Activated T-helper 2 cell treated with anti-CD3 and anti-CD28 coated beads, Interferon-gamma antibody, Interleukin-2, Interleukin-4, amounts not matched to agents 10 μg/mL and 5 μg/mL and 100 μg/mL, durations not matched to agents 14 hours and 24 hours and 36 hours (primary cell): ENCODE data around the gene FAM3D. TPM values are rescaled to one million over a fixed set of nuclear protein-coding genes. Genes with fewer than 3 reads are reported as not detected.
"Not testable (repeated sequence)": the region's sequence is repeated elsewhere in the genome, so short reads cannot be mapped to it uniquely, and the experiment has no call there.

Source experiments
- DNase-seq: peaks from one replicate; pipeline ENCODE4 v3.0.0; 2021; ENCODE audit warnings: low spot score
- H3K27ac Mint-ChIP-seq: one replicate; pipeline ENCODE4 v1.8.0; 2021; ENCODE audit warnings: mixed read lengths
- H3K27me3 Mint-ChIP-seq: one replicate; pipeline ENCODE4 v1.8.0; 2021; ENCODE audit warnings: low read depth, mixed read lengths
- H3K36me3 Mint-ChIP-seq: one replicate; pipeline ENCODE4 v1.8.0; 2021; ENCODE audit warnings: low read depth, mixed read lengths
- H3K4me1 Mint-ChIP-seq: one replicate; pipeline ENCODE4 v1.8.0; 2021; ENCODE audit warnings: low read depth, mixed read lengths
- H3K4me3 Mint-ChIP-seq: one replicate; pipeline ENCODE4 v1.8.0; 2021; ENCODE audit warnings: low read depth, mild to moderate bottlenecking, moderate library complexity, mixed read lengths
- H3K9me3 Mint-ChIP-seq: one replicate; pipeline ENCODE4 v1.8.0; 2021; ENCODE audit warnings: mixed read lengths
- intact Hi-C: fragments of 100-400 bp; cut with micrococcal nuclease; formaldehyde crosslinking; loops from one replicate; pipeline ENCODE4 v1.15.1; 2023
- total RNA-seq: library from RNA; stranded (reverse); gene quantifications from 2 replicates; pipeline ENCODE4 v1.2.3, GENCODE V29; 2022

The FAM3D gene
- not detected in 2 replicates for total RNA-seq

DNA sequence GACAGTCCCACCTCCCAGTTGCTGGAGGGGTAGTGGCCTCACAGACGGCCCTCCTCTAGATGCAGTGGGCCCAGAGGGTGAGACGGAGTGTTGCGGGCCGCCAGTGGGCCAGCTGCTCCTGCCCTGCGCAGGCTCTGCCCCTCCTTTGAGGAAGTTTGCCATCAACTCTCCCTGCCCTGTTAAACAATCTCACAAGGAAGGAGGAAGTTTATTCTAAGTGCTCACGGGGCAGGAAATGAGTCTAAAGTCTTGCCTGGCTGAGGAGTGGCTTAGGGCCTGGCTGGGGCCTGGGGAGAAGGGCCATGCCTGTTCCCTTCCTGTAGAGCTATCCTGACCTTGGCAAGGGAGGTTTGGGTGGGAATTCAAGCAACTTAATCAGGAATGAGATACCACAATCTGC is at the start of gene FAM3D:
FAM3D (minus strand) TSS at position 92 of the 400 bp plus-strand sequence. CDS start 11,211 bp downstream, outside the sequence.
- DNase-seq: no peak
- intact Hi-C loops: no loop called here
- no peaks in the 10 kb centered on the region for H3K4me1 Mint-ChIP-seq
- H3K9me3 Mint-ChIP-seq: no peaks in the 10 kb centered on the region
- H3K27me3 Mint-ChIP-seq: no peaks in the 10 kb centered on the region
- H3K27ac Mint-ChIP-seq: no peak within 1 kb of the TSS
- no peak within 1 kb of the TSS for H3K4me3 Mint-ChIP-seq
- H3K36me3 Mint-ChIP-seq: no peaks in the 10 kb centered on the region

GRCh38 chr3:58713715-58714401 is 47.3 kb upstream of the FAM3D start:
- H3K9me3 Mint-ChIP-seq: no peaks in the 10 kb centered on the region
- H3K36me3 Mint-ChIP-seq: no peaks in the 10 kb centered on the region
- intact Hi-C loops: no loop called here
- H3K27me3 Mint-ChIP-seq: no peaks in the 10 kb centered on the region
- H3K27ac Mint-ChIP-seq: no peak overlapping the region
- DNase-seq: no peak
- no peaks in the 10 kb centered on the region for H3K4me1 Mint-ChIP-seq
- no peak overlapping the region for H3K4me3 Mint-ChIP-seq

DNA sequence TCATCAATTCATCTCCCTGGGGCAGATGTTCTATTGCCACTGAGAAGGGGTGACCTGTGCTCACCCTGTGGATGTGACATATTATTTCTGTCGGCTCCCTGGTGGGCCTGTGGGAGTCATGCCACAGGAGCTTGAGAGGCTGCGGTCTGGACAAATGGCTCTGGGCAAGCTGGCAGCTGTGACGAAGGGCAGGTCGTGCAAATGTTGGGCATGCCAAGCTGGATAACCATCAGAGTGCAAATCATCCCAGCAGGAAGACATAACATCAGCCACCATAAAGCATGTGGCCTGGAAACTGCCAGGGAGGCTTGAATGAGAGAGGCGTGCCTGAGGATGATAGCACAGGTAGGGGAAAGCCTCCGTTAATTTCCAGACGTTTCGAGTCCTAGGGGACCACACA is 45.3 kb upstream of the FAM3D start:
- H3K4me1 Mint-ChIP-seq: no peaks in the 10 kb centered on the region
- H3K9me3 Mint-ChIP-seq: no peaks in the 10 kb centered on the region
- H3K27me3 Mint-ChIP-seq: peaks cover 3% of the 10 kb centered on the region
- intact Hi-C loops: no loop called here
- no peak for DNase-seq
- no peak overlapping the region for H3K27ac Mint-ChIP-seq
- no peak overlapping the region for H3K4me3 Mint-ChIP-seq
- no peaks in the 10 kb centered on the region for H3K36me3 Mint-ChIP-seq

DNA sequence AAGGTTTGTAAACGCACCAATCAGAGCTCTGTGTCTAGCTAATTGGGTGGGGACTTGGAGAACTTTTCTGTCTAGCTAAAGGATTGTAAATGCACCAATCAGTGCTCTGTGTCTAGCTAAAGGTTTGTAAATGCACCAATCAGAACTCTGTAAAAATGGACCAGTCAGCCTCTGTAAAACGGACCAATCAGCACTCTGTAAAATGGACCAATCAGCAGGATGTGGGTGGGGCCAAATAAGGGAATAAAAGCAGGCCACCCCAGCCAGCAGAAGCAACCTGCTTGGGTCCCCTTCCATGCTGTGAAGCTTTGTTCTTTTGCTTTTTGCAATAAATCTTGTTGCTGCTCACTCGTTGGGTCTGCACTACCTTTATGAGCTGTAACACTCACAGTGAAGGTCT is 42.4 kb upstream of the FAM3D start:
- not testable (repeated sequence) for H3K27me3 Mint-ChIP-seq, H3K9me3 Mint-ChIP-seq

DNA sequence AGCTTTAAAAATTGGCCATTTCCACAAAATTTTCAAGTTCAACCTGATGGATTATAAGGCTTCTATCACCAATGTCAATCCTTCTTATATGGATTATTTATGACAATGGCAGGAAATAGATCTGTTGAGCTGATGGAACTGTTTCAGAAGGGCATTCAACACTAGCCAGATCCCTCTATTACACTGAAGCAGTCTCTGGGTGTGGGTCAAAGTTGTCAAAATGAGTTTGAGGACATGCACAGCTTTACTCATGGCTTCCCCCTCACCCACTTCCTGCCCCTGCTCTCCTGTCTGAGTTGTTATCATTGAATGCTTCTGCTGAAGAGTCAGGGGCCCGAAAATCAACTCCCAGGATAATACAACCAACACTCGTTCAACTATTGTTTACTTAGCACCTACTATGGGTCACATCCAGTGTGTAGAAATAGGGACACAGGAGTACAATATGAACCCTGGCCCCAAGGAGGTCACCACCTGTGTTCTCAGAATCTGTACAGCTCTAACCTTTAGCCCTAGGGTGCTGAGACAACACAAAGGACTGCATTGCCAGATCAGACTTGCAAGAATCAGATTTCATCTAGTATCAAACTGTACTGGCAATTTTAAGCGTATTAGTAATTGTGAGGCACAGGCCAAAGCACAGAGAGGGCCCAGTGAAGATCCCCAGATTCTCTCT is 41.7 kb upstream of the FAM3D start:
- no peaks in the 10 kb centered on the region for H3K36me3 Mint-ChIP-seq
- intact Hi-C loops: no loop called here
- H3K4me1 Mint-ChIP-seq: no peaks in the 10 kb centered on the region

More for the DNA sequence above, 42.4 kb upstream of the FAM3D start:
- H3K27ac Mint-ChIP-seq, H3K4me3 Mint-ChIP-seq, H3K4me1 Mint-ChIP-seq, H3K36me3 Mint-ChIP-seq, intact Hi-C loops, DNase-seq: not testable (repeated sequence)

GRCh38 chr3:58707390-58707930 is 40.9 kb upstream of the FAM3D start:
- no peaks in the 10 kb centered on the region for H3K4me1 Mint-ChIP-seq
- no peak overlapping the region for H3K27ac Mint-ChIP-seq
- no peak overlapping the region for H3K4me3 Mint-ChIP-seq
- H3K27me3 Mint-ChIP-seq: peaks cover 3% of the 10 kb centered on the region
- intact Hi-C loops: no loop called here
- no peaks in the 10 kb centered on the region for H3K9me3 Mint-ChIP-seq
- no peaks in the 10 kb centered on the region for H3K36me3 Mint-ChIP-seq
- DNase-seq: no peak

More for the DNA sequence above, 41.7 kb upstream of the FAM3D start:
- Mint-ChIP-seq H3K27ac (no peak overlapping the region), H3K27me3 (peaks cover 3% of the 10 kb centered on the region), H3K4me3 (no peak overlapping the region), H3K9me3 (no peaks in the 10 kb centered on the region)
- no peak for DNase-seq

- H3K4me3 Mint-ChIP-seq: no peak overlapping the region
- no peak for DNase-seq
- no peaks in the 10 kb centered on the region for H3K9me3 Mint-ChIP-seq
- no peaks in the 10 kb centered on the region for H3K36me3 Mint-ChIP-seq
- H3K4me1 Mint-ChIP-seq: no peaks in the 10 kb centered on the region
- peaks cover 3% of the 10 kb centered on the region for H3K27me3 Mint-ChIP-seq
- intact Hi-C loops: no loop called here
- no peak overlapping the region for H3K27ac Mint-ChIP-seq
Measured at GRCh38 chr3:58706395-58707167, 40.0 kb upstream of the FAM3D start.

DNA sequence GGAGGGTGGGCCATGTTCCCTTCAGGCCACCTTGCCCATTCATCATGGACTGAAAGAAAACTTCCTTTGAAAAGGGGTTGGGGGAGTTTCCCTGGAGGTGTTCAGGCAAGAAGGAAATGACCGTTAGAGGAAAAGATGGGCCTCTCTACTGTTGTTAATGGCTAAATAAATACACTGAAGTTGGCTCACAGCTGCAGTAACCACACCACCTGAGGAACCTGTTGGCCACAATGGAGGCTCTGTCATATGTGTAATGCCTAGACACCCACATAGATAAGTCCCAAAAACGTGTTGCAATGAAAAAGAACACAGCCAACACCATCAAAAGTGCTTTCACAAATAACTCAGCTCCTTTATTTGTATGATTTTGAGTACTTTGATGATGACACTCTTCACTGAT is 38.2 kb upstream of the FAM3D start:
- no peaks in the 10 kb centered on the region for H3K9me3 Mint-ChIP-seq
- no peak overlapping the region for H3K27ac Mint-ChIP-seq
- peaks cover 11% of the 10 kb centered on the region for H3K27me3 Mint-ChIP-seq
- intact Hi-C loops: no loop called here
- peaks cover 3% of the 10 kb centered on the region for H3K4me1 Mint-ChIP-seq
- H3K36me3 Mint-ChIP-seq: no peaks in the 10 kb centered on the region
- DNase-seq: no peak
- H3K4me3 Mint-ChIP-seq: no peak overlapping the region

DNA sequence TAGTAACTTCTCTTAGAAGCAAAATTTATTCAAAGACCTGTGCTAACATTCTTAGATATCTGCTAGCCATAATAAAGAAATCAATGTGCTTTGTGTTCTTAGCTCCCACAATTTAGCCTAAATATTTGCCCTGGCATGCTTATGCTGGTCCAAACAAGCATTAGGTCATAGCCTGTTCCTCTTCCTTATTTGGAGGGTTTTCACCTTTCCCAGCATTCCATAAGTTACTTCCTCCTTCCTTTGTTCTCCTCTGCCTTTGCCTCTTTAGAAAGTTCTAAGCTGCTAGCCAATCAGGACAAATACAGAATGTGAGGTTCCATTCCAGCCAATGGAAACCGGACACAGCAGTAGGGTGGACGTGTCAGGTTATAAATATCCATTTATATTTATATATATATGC is 37.7 kb upstream of the FAM3D start:
- intact Hi-C loops, DNase-seq, H3K4me3 Mint-ChIP-seq, H3K4me1 Mint-ChIP-seq, H3K9me3 Mint-ChIP-seq, H3K36me3 Mint-ChIP-seq, H3K27ac Mint-ChIP-seq: not testable (repeated sequence)
- peaks cover 11% of the 10 kb centered on the region for H3K27me3 Mint-ChIP-seq

DNA sequence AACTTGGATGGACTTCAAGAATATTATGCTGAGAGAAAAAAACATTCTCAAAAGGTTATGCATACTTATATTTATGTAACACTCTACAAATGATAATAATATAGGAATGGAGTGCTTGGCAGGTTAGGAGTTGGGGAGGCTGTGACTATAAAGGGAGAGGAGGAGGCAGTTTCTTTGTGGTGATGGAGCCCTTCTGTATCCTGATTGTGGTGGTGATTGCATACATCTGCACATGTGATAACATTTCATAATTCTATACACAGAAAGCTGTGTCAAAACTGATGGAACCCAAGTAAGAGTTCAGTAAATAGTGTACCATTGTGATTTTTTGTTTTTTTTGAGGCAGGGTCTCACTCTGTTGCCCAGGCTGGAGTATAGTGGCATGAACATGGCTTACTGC is 31.7 kb upstream of the FAM3D start:
- H3K4me1 Mint-ChIP-seq: peaks cover 10% of the 10 kb centered on the region
- intact Hi-C loops: no loop called here
- H3K27me3 Mint-ChIP-seq: peaks cover 8% of the 10 kb centered on the region
- H3K36me3 Mint-ChIP-seq: no peaks in the 10 kb centered on the region
- no peak overlapping the region for H3K4me3 Mint-ChIP-seq
- H3K27ac Mint-ChIP-seq: no peak overlapping the region
- H3K9me3 Mint-ChIP-seq: peaks cover 4% of the 10 kb centered on the region
- DNase-seq: no peak

GRCh38 chr3:58697561-58697960 is 31.0 kb upstream of the FAM3D start:
- peaks cover 8% of the 10 kb centered on the region for H3K27me3 Mint-ChIP-seq
- DNase-seq: no peak
- H3K4me1 Mint-ChIP-seq: peaks cover 10% of the 10 kb centered on the region
- peaks cover 5% of the 10 kb centered on the region for H3K9me3 Mint-ChIP-seq
- H3K4me3 Mint-ChIP-seq: no peak overlapping the region
- H3K36me3 Mint-ChIP-seq: no peaks in the 10 kb centered on the region
- intact Hi-C loops: loop anchor here (2.0 kb wide), 1 partner anchor 15 kb away; no protein-coding TSS in a partner anchor
- H3K27ac Mint-ChIP-seq: no peak overlapping the region

DNA sequence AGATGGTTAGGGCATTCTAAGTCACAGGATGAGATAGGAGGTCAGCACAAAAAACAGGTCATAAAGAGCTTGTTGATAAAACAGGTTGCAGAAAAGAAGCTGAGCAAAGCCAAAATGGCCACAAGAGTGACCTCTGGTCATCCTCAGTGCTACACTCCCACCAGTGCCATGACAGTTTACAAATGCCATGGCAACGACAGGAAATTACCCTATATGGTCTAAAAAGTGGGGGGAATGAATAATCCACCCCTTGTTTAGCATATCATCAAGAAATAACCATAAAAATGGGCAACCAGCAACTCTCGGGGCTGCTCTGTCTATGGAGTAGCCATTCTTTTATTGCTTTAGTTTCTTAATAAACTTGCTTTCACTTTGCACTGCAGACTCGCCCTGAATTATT is 30.2 kb upstream of the FAM3D start:
- not testable (repeated sequence) for H3K4me1 Mint-ChIP-seq, H3K36me3 Mint-ChIP-seq, H3K27ac Mint-ChIP-seq, H3K4me3 Mint-ChIP-seq, H3K9me3 Mint-ChIP-seq, H3K27me3 Mint-ChIP-seq, DNase-seq
- intact Hi-C loops: loop anchor here (2.0 kb wide), 1 partner anchor 14 kb away; no protein-coding TSS in a partner anchor
